Measurements from ENCODE around the gene RYR1. TPM values are rescaled to one million over a fixed set of nuclear protein-coding genes. Genes with fewer than 3 reads are reported as not detected.
A peak's percentile ranks its signal among the peaks of the same experiment; 100 is the strongest.
"Not testable (repeated sequence)": the region's sequence is repeated elsewhere in the genome, so short reads cannot be mapped to it uniquely, and the experiment has no call there.

The RYR1 gene
- total RNA-seq, 1 experiment from 2014 or later, result 0.11 TPM

- DNase-seq (ENCODE audit: low read depth), result no peak
These were observed 55.4 kb downstream of the RYR1 start for GRCh38 chr19:38488776-38489481.

DNA sequence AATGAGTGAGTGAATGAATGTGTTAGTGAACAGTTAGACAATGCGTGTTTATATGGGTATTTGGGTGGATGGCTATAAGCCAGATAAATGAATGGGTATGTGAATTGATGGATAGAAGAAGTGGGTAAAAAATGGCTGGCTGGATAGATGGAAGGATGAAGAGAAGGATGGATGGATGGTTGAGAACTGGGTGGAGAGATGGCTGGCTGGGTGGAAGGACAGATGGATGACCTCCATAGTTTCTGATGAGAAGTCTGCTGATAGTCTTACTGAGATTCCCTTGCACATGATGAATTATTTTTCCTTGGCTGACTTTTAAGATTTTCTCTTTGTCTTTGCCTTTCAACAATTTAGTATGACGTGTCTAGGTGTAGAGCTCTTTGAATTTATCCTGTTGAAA, 57.4 kb downstream of the RYR1 start:
- DNase-seq (ENCODE audit: low read depth), result no peak

GRCh38 chr19:38492181-38492813, 58.8 kb downstream of the RYR1 start:
- DNase-seq (ENCODE audit: low read depth), result no peak

DNA sequence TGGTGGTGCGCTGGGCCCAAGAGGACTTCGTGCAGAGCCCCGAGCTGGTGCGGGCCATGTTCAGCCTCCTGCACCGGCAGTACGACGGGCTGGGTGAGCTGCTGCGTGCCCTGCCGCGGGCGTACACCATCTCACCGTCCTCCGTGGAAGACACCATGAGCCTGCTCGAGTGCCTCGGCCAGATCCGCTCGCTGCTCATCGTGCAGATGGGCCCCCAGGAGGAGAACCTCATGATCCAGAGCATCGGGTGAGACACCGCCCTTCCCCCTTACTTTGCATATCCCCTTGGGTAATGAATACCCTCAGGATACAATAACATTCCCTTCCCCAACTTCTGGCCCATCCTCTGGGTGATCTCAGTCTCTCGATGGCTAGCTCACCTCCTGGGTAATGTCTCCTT, 60.9 kb downstream of the RYR1 start:
- no peak for DNase-seq (ENCODE audit: low read depth)

- DNase-seq (ENCODE audit: low read depth), result not testable (repeated sequence)
These were observed 61.9 kb downstream of the RYR1 start for GRCh38 chr19:38495375-38495774.

DNA sequence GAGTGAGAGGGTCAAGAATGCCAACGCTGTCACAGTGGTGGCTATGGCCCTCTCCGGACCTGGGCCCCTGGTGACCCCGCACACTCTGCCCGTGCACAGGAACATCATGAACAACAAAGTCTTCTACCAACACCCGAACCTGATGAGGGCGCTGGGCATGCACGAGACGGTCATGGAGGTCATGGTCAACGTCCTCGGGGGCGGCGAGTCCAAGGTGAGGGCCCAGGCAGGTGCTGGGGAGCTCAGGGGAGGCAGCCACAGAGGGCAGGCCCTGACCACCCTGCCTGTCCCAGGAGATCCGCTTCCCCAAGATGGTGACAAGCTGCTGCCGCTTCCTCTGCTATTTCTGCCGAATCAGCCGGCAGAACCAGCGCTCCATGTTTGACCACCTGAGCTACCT, 62.6 kb downstream of the RYR1 start:
- no peak for DNase-seq (ENCODE audit: low read depth)

DNA sequence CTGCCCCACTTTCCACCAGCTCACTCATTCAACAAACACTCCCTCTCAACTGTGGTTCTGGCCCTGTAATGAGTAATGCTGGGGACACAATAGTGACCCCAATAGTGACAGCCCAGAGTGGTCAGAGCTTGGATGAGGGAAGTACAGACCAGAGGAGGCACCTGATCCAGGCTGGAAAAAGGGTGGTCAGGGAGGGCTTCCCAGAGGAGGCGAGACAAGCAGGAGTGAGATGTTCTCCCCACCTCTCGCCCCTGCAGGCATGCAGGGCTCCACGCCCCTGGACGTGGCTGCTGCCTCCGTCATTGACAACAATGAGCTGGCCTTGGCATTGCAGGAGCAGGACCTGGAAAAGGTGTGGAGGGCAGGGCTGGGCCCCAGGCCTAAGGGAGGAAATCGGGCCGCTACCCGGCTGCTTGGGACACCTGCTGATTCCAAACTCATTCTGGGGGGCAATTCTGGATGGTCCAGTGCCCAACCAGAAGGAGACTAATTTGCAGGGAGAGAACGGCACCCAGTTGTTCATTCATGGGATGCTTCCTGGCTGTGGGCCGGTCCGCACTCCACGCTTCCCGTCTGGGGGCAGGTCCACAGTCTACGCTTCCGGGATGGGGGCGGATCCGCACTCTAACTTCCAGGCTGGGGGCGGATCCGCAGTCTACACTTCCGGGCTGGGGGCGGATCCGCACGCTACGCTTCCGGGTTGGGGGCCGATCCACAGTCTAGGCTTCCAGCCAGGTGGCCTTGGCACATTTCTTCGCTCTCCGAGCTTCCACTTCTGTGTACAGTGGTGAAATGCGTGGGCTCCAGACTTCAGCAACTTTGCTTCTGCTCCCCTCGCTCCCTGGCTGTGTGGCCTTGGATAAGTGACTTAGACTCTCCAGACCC, 63.4 kb downstream of the RYR1 start:
- DNase-seq (ENCODE audit: low read depth), result no peak

- no peak for DNase-seq (ENCODE audit: low read depth)
These were observed 64.4 kb downstream of the RYR1 start for GRCh38 chr19:38497907-38498306.

DNA sequence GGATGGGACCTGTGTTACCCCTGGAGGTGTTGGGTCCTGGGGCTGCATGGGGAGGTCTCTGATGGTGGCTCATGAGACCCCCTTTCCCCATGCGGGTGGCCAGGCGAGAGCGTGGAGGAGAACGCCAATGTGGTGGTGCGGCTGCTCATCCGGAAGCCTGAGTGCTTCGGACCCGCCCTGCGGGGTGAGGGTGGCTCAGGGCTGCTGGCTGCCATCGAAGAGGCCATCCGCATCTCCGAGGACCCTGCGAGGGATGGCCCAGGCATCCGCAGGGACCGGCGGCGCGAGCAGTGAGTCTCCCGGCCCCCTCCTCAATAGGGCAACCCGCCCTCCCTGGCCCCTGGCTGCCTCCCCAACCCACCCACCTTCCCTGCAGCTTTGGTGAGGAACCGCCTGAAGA, 66.0 kb downstream of the RYR1 start:
- DNase-seq (ENCODE audit: low read depth), result no peak

GRCh38 chr19:38500450-38500849, 67.0 kb downstream of the RYR1 start:
- no peak for DNase-seq (ENCODE audit: low read depth)

DNA sequence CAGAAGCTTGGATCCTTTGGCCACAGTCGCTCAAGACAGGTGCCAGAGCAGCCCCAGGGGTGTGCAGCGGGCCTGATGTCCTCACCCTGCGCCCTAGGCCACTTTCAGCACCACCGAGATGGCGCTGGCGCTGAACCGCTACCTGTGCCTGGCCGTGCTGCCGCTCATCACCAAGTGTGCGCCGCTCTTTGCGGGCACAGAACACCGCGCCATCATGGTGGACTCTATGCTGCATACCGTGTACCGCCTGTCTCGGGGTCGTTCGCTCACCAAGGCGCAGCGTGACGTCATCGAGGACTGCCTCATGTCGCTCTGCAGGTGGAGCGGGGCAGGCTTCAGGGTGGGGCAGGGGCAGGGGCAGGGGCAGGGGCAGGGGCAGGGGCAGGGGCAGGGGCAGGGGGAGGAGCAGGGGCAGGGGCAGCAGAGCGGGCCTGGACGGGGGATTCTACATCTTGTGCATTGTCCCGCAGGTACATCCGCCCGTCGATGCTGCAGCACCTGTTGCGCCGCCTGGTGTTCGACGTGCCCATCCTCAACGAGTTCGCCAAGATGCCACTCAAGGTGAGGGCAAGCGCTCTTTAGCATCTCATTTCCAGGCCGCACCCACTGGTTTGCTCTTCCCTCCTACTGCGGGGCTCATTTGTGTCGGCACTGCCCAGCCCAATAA, 69.1 kb downstream of the RYR1 start:
- DNase-seq (ENCODE audit: low read depth), result peak; percentile 55

- DNase-seq (ENCODE audit: low read depth), result no peak
These were observed 69.6 kb downstream of the RYR1 start for GRCh38 chr19:38503077-38503410.

GRCh38 chr19:38505958-38506357, 72.5 kb downstream of the RYR1 start:
- no peak for DNase-seq (ENCODE audit: low read depth)

DNA sequence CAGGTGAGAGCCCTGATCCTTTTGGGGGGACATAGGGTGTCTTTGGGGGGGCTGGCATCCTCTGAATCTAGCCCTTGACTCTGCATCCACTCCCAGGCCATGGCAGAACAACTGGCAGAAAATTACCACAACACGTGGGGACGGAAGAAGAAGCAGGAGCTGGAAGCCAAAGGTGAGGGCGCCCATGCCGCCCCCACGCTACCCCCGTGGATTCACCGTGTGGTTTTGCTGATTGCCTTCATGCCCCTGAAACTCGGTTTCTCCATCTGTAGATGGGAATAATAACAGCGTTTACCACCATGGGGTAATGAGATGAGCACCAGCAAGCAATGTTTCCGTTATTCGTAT, 72.9 kb downstream of the RYR1 start:
- DNase-seq (ENCODE audit: low read depth), result no peak

DNA sequence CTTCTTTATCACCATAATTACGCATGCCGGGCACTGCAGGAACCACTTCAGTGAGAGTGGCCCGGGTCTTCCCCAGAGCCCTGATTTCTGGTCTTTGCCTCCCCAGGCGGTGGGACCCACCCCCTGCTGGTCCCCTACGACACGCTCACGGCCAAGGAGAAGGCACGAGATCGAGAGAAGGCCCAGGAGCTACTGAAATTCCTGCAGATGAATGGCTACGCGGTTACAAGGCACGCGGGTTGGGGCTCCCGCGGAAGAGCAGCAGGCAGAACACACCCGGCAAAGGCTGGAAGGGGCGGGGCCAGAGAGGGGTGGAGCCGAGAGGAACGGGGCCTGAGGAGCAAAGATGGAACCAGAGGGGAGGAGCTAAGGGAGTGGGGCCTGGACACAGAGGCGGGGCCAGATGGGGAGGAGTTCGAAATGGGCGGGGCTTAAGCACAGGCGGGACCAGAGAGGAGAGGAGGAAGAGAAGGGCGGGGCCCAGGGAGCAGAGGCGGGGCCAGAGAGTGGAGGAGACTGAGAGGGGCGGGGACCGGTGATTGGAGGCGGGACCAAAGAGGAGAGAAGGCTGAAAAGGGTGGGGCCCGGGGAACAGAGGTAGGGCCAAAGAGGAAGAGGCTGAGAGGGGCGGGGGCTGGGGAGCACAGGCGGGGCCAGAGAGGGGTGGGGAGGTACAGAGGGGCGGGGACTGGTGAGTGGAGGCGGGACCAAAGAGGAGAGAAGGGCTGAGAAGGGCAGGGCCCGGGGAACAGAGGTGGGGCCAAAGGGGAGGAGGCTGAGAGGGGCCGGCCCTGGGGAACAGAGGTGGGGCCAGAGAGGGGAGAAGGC, 73.4 kb downstream of the RYR1 start:
- DNase-seq (ENCODE audit: low read depth), result peak; percentile 68

- DNase-seq (ENCODE audit: low read depth), result no peak
These were observed 74.1 kb downstream of the RYR1 start for GRCh38 chr19:38507551-38508127.

- no peak for DNase-seq (ENCODE audit: low read depth)
These were observed 75.0 kb downstream of the RYR1 start for GRCh38 chr19:38508507-38508906.

GRCh38 chr19:38509027-38509426, 75.5 kb downstream of the RYR1 start:
- DNase-seq (ENCODE audit: low read depth), result no peak

DNA sequence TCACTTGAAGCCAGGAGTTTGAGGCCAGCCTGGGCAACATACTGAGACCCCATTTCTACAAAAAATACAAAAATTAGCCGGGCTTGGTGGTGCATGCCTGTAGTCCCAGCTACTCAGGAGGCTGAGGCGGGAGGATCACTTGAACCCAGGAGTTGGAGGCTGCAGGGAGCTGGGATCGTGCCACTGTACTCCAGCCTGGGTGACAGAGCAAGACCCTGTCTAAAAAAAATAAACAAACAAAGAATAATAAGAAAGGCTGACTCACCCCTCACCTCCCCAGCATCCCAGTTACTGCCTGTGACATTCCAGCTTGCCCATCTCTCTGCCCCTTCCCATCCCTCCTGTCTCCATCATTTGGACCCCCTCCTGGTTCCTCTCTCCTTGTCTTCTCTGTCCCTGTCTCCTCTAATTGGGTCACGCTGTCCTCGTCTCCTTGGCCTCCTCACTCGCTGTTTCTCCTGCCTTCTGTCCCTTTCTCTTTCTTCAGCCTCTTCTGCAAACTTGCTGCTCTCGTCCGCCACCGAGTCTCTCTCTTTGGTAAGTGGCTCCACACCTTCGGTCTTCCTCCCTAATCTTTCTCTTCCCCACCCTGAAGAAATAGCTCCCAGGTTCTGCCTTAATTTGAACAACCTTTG, 77.7 kb downstream of the RYR1 start:
- DNase-seq (ENCODE audit: low read depth), result no peak

- peak; percentile 21 for DNase-seq (ENCODE audit: low read depth)
These were observed 78.8 kb downstream of the RYR1 start for GRCh38 chr19:38512277-38512676.

- not testable (repeated sequence) for DNase-seq (ENCODE audit: low read depth)
These were observed 79.7 kb downstream of the RYR1 start for GRCh38 chr19:38513156-38513555.
